Peyer's patch (tissue), 4 donors: ENCODE measurements around the gene TUFT1.

ENCODE experiments used
- POLR2A ChIP-seq, 2 donors: fragments of 450-650 bp; IDR thresholded peaks; one replicate each; pipeline ENCODE4 v1.5.1; 2017; ENCODE audit warnings: antibody characterized with exemption in 2 of 2, mild to moderate bottlenecking in 2 of 2, moderate library complexity in 2 of 2
- TF ChIP-seq, protein P1 (sequence below), 6 experiments: fragments of 450-650 bp in 4 of 6; fragments of 200-600 bp in 2 of 6; sonication (generic) in 1 of 6; IDR thresholded peaks; one replicate each; pipeline ENCODE4 v1.5.1; 2017 to 2019; ENCODE audit warnings: antibody characterized with exemption in 6 of 6, mild to moderate bottlenecking in 3 of 6, moderate library complexity in 1 of 6

DNA sequence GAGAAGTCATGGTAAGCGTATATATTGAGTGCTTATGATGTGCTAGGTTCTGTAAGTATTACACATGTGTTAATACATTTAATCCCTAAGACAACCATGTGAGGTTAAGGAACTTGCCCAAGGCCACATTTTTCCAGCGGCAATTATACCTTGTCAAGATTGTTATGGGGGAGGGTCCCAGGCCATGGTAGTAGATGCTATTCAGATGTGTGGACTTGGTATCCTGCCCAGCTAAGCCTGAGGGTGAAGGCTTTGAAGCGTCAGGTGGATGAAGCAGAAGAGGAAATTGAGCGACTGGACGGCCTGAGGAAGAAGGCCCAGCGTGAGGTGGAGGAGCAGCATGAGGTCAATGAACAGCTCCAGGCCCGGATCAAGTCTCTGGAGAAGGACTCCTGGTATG lies 3.6 kb upstream of the TUFT1 start:
- TF ChIP-seq POLR2A (IDR thresholded peaks at IDR 0.05), result no peak
- TF ChIP-seq, protein P1, sequence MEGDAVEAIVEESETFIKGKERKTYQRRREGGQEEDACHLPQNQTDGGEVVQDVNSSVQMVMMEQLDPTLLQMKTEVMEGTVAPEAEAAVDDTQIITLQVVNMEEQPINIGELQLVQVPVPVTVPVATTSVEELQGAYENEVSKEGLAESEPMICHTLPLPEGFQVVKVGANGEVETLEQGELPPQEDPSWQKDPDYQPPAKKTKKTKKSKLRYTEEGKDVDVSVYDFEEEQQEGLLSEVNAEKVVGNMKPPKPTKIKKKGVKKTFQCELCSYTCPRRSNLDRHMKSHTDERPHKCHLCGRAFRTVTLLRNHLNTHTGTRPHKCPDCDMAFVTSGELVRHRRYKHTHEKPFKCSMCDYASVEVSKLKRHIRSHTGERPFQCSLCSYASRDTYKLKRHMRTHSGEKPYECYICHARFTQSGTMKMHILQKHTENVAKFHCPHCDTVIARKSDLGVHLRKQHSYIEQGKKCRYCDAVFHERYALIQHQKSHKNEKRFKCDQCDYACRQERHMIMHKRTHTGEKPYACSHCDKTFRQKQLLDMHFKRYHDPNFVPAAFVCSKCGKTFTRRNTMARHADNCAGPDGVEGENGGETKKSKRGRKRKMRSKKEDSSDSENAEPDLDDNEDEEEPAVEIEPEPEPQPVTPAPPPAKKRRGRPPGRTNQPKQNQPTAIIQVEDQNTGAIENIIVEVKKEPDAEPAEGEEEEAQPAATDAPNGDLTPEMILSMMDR (IDR thresholded peaks at IDR 0.05), result no peak
